ENCODE measurements around the gene SLC39A6.
"Not testable (repeated sequence)": the region's sequence is repeated elsewhere in the genome, so short reads cannot be mapped to it uniquely, and the experiment has no call there.

SLC39A6 gene

GRCh38 chr18:36128907-36129299, 237 bp downstream of the SLC39A6 start:
- Mint-ChIP-seq H3K36me3 (peaks cover 28 to 39% of the 10 kb centered on the region in 2 donors), H3K4me3 (peak overlapping the region; percentile 96 to 99), H3K27me3 (no peaks in the 10 kb centered on the region), H3K9me3 (no peaks in the 10 kb centered on the region), H3K4me1 (peaks cover 26 to 61% of the 10 kb centered on the region in 2 donors), H3K27ac (peak overlapping the region; percentile 98)
- DNase-seq (no peak), ATAC-seq (replicated peaks) (peak; percentile 13 to 21)

DNA sequence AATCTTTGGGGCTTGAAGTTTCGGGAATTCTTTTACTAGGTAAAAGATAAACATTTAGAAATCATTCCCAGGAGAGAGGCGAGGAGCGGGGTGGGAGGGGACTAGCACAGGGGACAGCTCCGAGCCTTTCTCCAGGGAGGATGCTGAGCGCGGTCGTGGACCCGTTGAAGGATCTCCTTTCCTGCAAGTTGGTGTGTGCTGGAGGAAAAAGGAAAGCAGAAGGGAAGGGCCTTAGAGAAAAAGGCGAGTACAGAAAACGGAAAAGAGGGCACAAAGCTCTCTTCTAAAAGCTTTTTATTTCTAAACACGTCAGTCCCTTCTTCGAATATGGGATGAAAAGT, 640 bp downstream of the SLC39A6 start:
- peaks cover 27 to 40% of the 10 kb centered on the region in 2 donors for H3K36me3 Mint-ChIP-seq
- no peak for DNase-seq

GRCh38 chr18:36127836-36128529, 1.2 kb downstream of the SLC39A6 start:
- DNase-seq = no peak

More for the DNA sequence above, 640 bp downstream of the SLC39A6 start:
- Mint-ChIP-seq H3K4me3 (peak overlapping the region; percentile 96 to 99), H3K27ac (peak overlapping the region; percentile 98), H3K9me3 (no peaks in the 10 kb centered on the region), H3K4me1 (peaks cover 25 to 58% of the 10 kb centered on the region in 2 donors), H3K27me3 (no peaks in the 10 kb centered on the region)
- ATAC-seq (replicated peaks) = no peak

DNA sequence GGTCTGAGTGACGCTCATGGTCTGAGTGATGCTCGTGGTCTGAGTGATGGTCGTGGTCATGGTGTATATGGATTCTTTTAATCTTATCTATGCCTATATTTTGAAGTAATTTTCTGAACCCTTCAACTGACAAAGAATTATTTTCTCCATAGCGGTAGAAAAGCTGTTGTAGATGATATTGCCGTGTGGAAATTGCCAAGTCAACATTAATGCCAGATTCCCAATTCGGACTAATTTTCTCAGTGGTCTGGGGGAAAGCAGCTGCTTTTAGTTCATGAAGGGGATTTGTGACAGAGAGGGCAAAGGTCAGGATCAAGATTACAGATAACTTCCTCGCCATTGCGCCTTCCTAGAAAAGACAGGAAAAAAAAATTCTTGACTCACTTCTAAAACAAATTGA, 2.5 kb downstream of the SLC39A6 start:
- DNase-seq = no peak
- no peaks in the 10 kb centered on the region for H3K27me3 Mint-ChIP-seq
- no peaks in the 10 kb centered on the region for H3K9me3 Mint-ChIP-seq
- H3K4me1 Mint-ChIP-seq = peaks cover 19 to 44% of the 10 kb centered on the region in 2 donors
- H3K4me3 Mint-ChIP-seq = no peak overlapping the region
- H3K36me3 Mint-ChIP-seq = peaks cover 28 to 41% of the 10 kb centered on the region in 2 donors
- H3K27ac Mint-ChIP-seq = no peak overlapping the region
- ATAC-seq (replicated peaks) = no peak

More at GRCh38 chr18:36127836-36128529, 1.2 kb downstream of the SLC39A6 start:
- H3K27me3 Mint-ChIP-seq = no peaks in the 10 kb centered on the region
- H3K36me3 Mint-ChIP-seq = peaks cover 27 to 42% of the 10 kb centered on the region in 2 donors
- no peaks in the 10 kb centered on the region for H3K9me3 Mint-ChIP-seq
- no peak for ATAC-seq (replicated peaks)
- peak overlapping the region; percentile 96 to 99 for H3K4me3 Mint-ChIP-seq
- H3K27ac Mint-ChIP-seq = peak overlapping the region; percentile 98
- H3K4me1 Mint-ChIP-seq = peaks cover 25 to 57% of the 10 kb centered on the region in 2 donors

- Mint-ChIP-seq H3K27me3 (no peaks in the 10 kb centered on the region), H3K9me3 (no peaks in the 10 kb centered on the region), H3K4me1 (peaks cover 15 to 32% of the 10 kb centered on the region in 2 donors), H3K27ac (no peak overlapping the region), H3K36me3 (peaks cover 28 to 45% of the 10 kb centered on the region in 2 donors), H3K4me3 (no peak overlapping the region)
- DNase-seq (no peak), ATAC-seq (replicated peaks) (no peak)
Measured at GRCh38 chr18:36124841-36125240, 4.3 kb downstream of the SLC39A6 start.

GRCh38 chr18:36120297-36120696, 8.8 kb downstream of the SLC39A6 start:
- no peak overlapping the region for H3K27ac Mint-ChIP-seq
- no peak overlapping the region for H3K4me3 Mint-ChIP-seq
- no peaks in the 10 kb centered on the region for H3K27me3 Mint-ChIP-seq
- peaks cover 32 to 52% of the 10 kb centered on the region in 2 donors for H3K36me3 Mint-ChIP-seq
- peaks cover 0 to 4% of the 10 kb centered on the region in 2 donors for H3K4me1 Mint-ChIP-seq
- H3K9me3 Mint-ChIP-seq = no peaks in the 10 kb centered on the region
- DNase-seq (no peak), ATAC-seq (replicated peaks) (no peak)

DNA sequence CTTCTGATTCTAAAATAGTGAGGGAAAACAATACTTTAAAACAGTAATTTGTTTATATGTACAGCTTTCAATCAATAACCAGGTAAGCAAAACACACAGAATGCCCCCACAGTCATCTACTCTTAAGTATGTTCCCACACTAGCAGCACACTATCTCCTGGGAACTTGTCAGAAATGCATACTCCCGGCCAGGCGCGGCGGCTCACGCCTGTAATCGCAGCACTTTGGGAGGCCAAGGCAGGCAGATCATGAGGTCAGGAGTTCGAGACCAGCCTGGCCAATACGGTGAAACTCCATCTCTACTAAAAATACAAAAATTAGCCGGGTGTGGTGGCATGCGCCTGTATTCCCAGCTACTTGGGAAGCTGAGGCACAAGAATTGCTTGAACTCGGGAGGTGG, 12.4 kb downstream of the SLC39A6 start:
- H3K4me1 Mint-ChIP-seq; H3K27me3 Mint-ChIP-seq; H3K27ac Mint-ChIP-seq; ATAC-seq (replicated peaks); H3K4me3 Mint-ChIP-seq; H3K9me3 Mint-ChIP-seq; DNase-seq: not testable (repeated sequence)
- H3K36me3 Mint-ChIP-seq = peaks cover 36 to 53% of the 10 kb centered on the region in 2 donors

GRCh38 chr18:36114738-36115137, 14.4 kb downstream of the SLC39A6 start:
- no peak overlapping the region for H3K27ac Mint-ChIP-seq
- ATAC-seq (replicated peaks) = no peak
- no peaks in the 10 kb centered on the region for H3K27me3 Mint-ChIP-seq
- H3K4me3 Mint-ChIP-seq = no peak overlapping the region
- DNase-seq = no peak
- H3K36me3 Mint-ChIP-seq = peaks cover 42 to 58% of the 10 kb centered on the region in 2 donors
- H3K4me1 Mint-ChIP-seq = no peaks in the 10 kb centered on the region
- no peaks in the 10 kb centered on the region for H3K9me3 Mint-ChIP-seq

GRCh38 chr18:36114251-36114650, 14.9 kb downstream of the SLC39A6 start:
- H3K36me3 Mint-ChIP-seq = peaks cover 44 to 58% of the 10 kb centered on the region in 2 donors
- H3K27ac Mint-ChIP-seq = no peak overlapping the region
- no peaks in the 10 kb centered on the region for H3K9me3 Mint-ChIP-seq
- H3K27me3 Mint-ChIP-seq = no peaks in the 10 kb centered on the region
- ATAC-seq (replicated peaks) = no peak
- DNase-seq = no peak
- H3K4me1 Mint-ChIP-seq = no peaks in the 10 kb centered on the region
- no peak overlapping the region for H3K4me3 Mint-ChIP-seq

DNA sequence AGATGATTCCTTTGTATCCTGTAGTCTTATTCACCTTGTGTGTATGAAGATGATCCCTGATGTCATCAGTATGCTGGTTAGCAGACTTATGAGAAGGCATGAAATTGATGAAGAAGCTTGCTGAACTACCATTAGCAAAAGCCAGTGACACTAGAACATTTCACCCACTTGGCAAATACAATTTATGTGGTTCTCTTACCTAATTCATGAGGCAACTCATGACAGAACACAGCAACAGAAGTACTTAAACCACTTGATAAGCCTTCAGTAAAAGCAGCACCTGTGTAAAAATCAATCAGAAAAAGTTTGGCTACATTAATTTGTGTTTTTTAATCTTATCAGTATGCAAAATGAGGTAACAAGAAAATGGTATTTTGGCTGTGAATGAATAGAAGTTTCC, 16.8 kb downstream of the SLC39A6 start:
- no peaks in the 10 kb centered on the region for H3K9me3 Mint-ChIP-seq
- H3K27me3 Mint-ChIP-seq = no peaks in the 10 kb centered on the region
- no peak for DNase-seq
- peaks cover 41 to 65% of the 10 kb centered on the region in 2 donors for H3K36me3 Mint-ChIP-seq
- no peak for ATAC-seq (replicated peaks)
- H3K4me1 Mint-ChIP-seq = peaks cover 4 to 8% of the 10 kb centered on the region in 2 donors
- no peak overlapping the region for H3K27ac Mint-ChIP-seq
- H3K4me3 Mint-ChIP-seq = no peak overlapping the region

DNA sequence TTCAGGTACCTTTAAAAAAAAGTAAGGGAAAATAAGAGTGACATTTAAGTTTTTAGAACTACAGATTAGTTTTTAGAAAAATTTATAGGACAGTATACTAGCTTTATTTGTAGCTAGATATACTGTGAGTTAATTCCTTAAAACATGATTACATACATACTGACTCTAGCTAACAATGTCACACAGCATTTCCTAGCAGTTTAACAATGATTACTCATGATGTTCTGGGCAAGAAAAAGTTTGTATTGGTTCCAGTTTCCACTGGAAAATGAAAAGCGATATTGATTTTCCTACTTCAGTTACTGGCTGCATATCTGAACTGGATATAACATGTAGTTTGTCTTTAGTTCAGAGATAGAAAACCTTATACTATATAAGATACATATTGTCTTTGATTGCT, 19.4 kb downstream of the SLC39A6 start:
- Mint-ChIP-seq H3K4me3 (no peak overlapping the region), H3K4me1 (peaks cover 4 to 8% of the 10 kb centered on the region in 2 donors), H3K9me3 (no peaks in the 10 kb centered on the region), H3K27me3 (no peaks in the 10 kb centered on the region), H3K27ac (no peak overlapping the region), H3K36me3 (peaks cover 22 to 48% of the 10 kb centered on the region in 2 donors)
- ATAC-seq (replicated peaks) = no peak
- no peak for DNase-seq

DNA sequence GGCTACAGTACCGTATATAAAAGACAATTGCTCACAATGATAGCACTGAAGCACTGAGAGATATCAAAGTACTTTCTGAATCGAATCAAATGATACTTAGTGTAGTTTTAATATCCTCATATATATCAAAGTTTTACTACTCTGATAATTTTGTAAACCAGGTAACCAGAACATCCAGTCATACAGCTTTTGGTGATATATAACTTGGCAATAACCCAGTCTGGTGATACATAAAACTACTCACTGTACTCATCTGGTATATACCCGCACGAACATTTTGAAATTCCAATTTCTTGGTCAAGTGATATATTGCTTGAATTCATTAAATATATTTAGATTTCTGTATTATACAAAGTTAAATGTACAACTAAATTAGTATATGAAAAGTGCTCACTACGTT, 20.5 kb downstream of the SLC39A6 start:
- Mint-ChIP-seq H3K36me3 (peaks cover 17 to 42% of the 10 kb centered on the region in 2 donors), H3K4me1 (peaks cover 4 to 8% of the 10 kb centered on the region in 2 donors), H3K27me3 (no peaks in the 10 kb centered on the region), H3K4me3 (no peak overlapping the region), H3K9me3 (no peaks in the 10 kb centered on the region), H3K27ac (no peak overlapping the region)
- DNase-seq = no peak
- ATAC-seq (replicated peaks) = no peak

DNA sequence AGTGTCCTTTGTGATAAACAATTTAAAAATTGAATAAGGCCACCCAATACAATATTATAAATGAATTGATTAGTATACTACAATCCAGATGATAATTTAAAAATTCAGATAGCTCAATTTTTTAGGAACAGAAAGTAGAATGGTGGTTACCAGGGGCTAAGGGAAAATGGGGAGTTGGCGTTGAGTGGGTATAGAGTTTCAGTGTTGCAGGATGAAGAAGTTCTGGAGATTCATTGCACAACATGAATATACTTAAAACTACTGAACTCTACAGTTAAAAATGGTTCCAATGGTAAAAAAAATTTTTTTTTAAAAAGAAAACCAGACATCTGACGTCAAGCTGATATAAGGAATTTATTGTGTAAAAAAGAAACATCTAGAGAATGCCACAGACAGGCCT, 20.9 kb downstream of the SLC39A6 start:
- Mint-ChIP-seq H3K9me3 (no peaks in the 10 kb centered on the region), H3K27ac (no peak overlapping the region), H3K27me3 (no peaks in the 10 kb centered on the region), H3K36me3 (peaks cover 17 to 40% of the 10 kb centered on the region in 2 donors), H3K4me3 (no peak overlapping the region), H3K4me1 (peaks cover 4 to 8% of the 10 kb centered on the region in 2 donors)
- ATAC-seq (replicated peaks) (no peak), DNase-seq (no peak)

DNA sequence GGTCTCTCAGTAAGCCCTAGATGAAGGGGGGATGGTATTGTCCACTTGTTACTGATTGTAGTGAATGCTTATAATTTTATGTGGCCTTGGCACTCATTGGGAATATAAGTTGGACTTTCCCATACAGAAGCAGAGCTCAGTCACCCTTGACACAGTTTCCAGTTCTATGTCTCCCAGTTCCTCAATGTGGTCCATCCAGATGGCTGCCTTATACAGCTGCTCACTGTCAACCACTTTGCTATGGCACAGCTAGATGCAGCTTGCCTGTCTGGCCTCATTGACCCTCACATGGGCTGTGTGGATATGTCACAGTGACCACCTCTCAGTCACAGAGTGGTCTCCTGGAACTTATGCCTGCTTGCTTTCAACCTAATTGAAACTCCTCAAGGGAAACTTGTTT, 21.7 kb downstream of the SLC39A6 start:
- ATAC-seq (replicated peaks) (peak; percentile 72 to 78), DNase-seq (no peak)
- H3K27ac Mint-ChIP-seq = no peak overlapping the region
- peaks cover 16 to 35% of the 10 kb centered on the region in 2 donors for H3K36me3 Mint-ChIP-seq
- peaks cover 0 to 1% of the 10 kb centered on the region in 2 donors for H3K27me3 Mint-ChIP-seq
- no peaks in the 10 kb centered on the region for H3K9me3 Mint-ChIP-seq
- peaks cover 4 to 8% of the 10 kb centered on the region in 2 donors for H3K4me1 Mint-ChIP-seq
- H3K4me3 Mint-ChIP-seq = no peak overlapping the region

DNA sequence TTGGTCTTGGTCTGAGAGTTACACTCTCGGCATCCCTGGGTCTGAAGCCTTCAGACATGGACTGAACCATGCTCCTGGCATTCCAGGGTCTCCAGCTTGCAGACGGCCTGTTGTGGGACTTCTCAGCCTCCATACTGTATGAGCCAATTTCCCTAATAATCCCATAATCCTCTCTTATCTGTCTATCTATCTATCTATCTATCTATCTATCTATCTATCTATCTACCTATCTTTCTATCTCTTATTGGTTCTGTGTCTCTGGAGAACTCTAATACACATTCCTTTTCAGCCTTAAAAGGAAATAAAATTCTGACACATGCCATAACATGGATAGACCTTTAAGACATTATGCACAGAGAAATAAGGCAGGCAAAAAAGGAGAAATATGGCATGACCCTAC, 24.4 kb downstream of the SLC39A6 start:
- ATAC-seq (replicated peaks) = no peak
- Mint-ChIP-seq H3K4me3 (no peak overlapping the region), H3K9me3 (peaks cover 2 to 4% of the 10 kb centered on the region in 2 donors), H3K36me3 (peaks cover 5 to 23% of the 10 kb centered on the region in 2 donors), H3K4me1 (peaks cover 4 to 8% of the 10 kb centered on the region in 2 donors), H3K27me3 (peaks cover 7 to 9% of the 10 kb centered on the region in 2 donors), H3K27ac (no peak overlapping the region)
- no peak for DNase-seq

All from stimulated activated naive B cell treated with anti-CD40 and anti-IgM and Interleukin-4, amounts not matched to agents 10 μg/mL and 1 μg/mL and 100 μg/mL, for 72 hours (primary cell).